GM13977 (cell line): ENCODE results near the gene TRIO.

Source experiments
- DNase-seq: peaks from one replicate; pipeline ENCODE4 v3.0.0; 2012; ENCODE audit warnings: low spot score
- in situ Hi-C: fragments of 300-500 bp; cut with MboI; formaldehyde crosslinking; loops from one replicate; pipeline ENCODE4 v1.12.0; 2022; ENCODE audit warnings: low sequenced_read_pairs, low pct_unique_long_range_greater_than_20kb, mixed read lengths, inconsistent platforms; ENCODE audit not compliant: unreplicated experiment
- TF ChIP-seq, protein P1 (sequence below): IDR thresholded peaks from 2 replicates; pipeline ENCODE4 v1.5.1; 2012; ENCODE audit warnings: mild to moderate bottlenecking, control low read depth; ENCODE audit not compliant: insufficient read depth; ENCODE audit errors: extremely low read depth, missing control alignments

TRIO gene

DNA sequence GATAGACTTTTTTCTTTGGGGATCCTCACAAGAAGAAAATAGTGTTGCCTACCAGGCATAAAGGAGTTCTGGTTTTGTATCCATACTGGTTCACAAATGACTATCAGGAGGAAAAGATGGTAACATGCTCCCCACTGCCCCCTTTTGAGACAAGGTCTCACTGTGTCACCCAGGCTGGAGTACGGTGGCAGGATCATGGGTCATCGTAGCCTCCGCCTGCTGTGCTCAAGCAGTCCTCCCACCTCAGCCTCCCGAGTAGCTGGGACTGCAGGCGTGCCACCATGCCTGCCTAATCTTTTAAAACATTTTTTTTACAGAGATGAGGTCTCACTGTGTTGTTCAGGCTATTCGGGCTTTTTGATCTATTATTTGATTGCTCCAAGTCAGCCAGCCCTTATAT, 99.3 kb downstream of the TRIO start:
- no peak for DNase-seq
- in situ Hi-C loops: no loop called here
- TF ChIP-seq, protein P1, sequence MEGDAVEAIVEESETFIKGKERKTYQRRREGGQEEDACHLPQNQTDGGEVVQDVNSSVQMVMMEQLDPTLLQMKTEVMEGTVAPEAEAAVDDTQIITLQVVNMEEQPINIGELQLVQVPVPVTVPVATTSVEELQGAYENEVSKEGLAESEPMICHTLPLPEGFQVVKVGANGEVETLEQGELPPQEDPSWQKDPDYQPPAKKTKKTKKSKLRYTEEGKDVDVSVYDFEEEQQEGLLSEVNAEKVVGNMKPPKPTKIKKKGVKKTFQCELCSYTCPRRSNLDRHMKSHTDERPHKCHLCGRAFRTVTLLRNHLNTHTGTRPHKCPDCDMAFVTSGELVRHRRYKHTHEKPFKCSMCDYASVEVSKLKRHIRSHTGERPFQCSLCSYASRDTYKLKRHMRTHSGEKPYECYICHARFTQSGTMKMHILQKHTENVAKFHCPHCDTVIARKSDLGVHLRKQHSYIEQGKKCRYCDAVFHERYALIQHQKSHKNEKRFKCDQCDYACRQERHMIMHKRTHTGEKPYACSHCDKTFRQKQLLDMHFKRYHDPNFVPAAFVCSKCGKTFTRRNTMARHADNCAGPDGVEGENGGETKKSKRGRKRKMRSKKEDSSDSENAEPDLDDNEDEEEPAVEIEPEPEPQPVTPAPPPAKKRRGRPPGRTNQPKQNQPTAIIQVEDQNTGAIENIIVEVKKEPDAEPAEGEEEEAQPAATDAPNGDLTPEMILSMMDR: no peak

DNA sequence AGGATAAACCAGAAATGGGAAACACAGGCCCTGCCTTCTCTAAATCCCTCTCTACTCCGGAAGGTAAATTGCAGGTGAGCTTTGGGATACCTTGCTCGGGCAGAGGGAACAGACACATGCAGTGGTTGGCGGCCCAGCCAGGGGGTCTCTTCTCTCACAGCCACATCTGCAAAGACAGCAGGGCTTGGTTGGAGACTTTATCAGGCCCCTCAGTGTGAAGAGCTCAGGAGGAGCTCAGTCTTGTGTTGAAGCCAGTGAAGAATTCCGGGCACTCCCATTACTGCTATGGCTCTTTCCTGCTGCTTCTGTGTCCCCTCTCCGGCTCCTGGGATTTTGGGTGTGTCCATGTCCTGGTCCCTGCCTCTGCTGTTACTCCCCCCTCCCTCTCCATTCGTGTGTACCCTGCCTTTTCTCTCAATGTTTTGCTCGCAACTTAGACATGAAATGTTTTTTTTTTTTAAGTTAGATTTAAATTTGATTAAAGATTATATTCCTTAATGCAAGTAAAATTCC, 99.8 kb downstream of the TRIO start:
- in situ Hi-C loops: no loop called here
- TF ChIP-seq, protein P1: no peak
- DNase-seq: no peak

- in situ Hi-C loops: no loop called here
Measured at GRCh38 chr5:14243766-14244165, 100.6 kb downstream of the TRIO start.

DNA sequence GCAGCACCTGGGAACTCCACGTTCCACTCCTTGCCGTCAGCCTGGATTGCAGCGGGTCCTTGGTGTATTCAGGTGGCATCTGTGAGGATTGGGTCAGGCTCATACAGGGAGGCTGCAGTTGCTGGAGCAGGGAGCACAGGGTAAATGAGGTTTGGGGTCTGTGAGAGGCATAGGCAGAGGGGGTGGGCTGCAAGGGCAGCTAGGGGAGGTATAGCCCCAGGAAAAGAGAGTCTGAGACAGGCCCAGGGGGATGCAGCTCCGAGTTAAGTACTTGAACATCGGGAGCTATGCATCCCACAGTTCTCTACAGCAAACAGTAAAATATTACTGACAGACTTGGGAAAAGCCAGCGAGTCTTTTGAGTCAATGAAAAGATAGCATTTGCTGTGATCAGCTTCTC, 101.6 kb downstream of the TRIO start:
- DNase-seq: no peak
- in situ Hi-C loops: no loop called here
- TF ChIP-seq, protein P1: no peak

More at GRCh38 chr5:14243766-14244165, 100.6 kb downstream of the TRIO start:
- no peak for DNase-seq
- TF ChIP-seq, protein P1: no peak

- no peak for DNase-seq
- in situ Hi-C loops: no loop called here
Measured at GRCh38 chr5:14245132-14245925, 102.2 kb downstream of the TRIO start.

GRCh38 chr5:14246350-14247053, 103.4 kb downstream of the TRIO start:
- TF ChIP-seq, protein P1: no peak
- DNase-seq: no peak
- in situ Hi-C loops: no loop called here

More at GRCh38 chr5:14245132-14245925, 102.2 kb downstream of the TRIO start:
- TF ChIP-seq, protein P1: no peak
